Gastroesophageal sphincter (tissue), 4 donors: ENCODE measurements around the gene ADRA2C. TPM values are rescaled to one million over a fixed set of nuclear protein-coding genes. Genes with fewer than 3 reads are reported as not detected.

Source experiments
- ATAC-seq: fragments of 150-250 bp; one replicate; pipeline ENCODE4 v1.9.1; 2016; ENCODE audit warnings: mild to moderate bottlenecking, moderate library complexity
- H3K27ac ChIP-seq, 4 donors: fragments of 200-600 bp; sonication (generic) in 3 of 4; 1 replicate in 3 of 4; 2 replicates in 1 of 4; pipeline ENCODE4 v1.5.1; 2016 to 2019
- H3K27me3 ChIP-seq: fragments of 200-600 bp; sonication (generic); one replicate; pipeline ENCODE4 v1.5.1; 2019
- H3K36me3 ChIP-seq, 2 donors: fragments of 200-600 bp; sonication (generic); one replicate each; pipeline ENCODE4 v1.5.1; 2019; ENCODE audit warnings: control low read depth in 1 of 2
- H3K4me1 ChIP-seq, 3 donors: fragments of 200-600 bp; sonication (generic); 1 replicate in 2 of 3; 2 replicates in 1 of 3; pipeline ENCODE4 v1.5.1; 2016 to 2019; ENCODE audit warnings: control low read depth in 2 of 3
- H3K4me3 ChIP-seq, 2 donors: fragments of 200-600 bp; sonication (generic); one replicate each; pipeline ENCODE4 v1.5.1; 2019; ENCODE audit warnings: mild to moderate bottlenecking in 1 of 2, moderate library complexity in 1 of 2
- H3K9me3 ChIP-seq, 3 donors: fragments of 200-600 bp; sonication (generic); one replicate each; pipeline ENCODE4 v1.5.1; 2017 to 2019; ENCODE audit warnings: control low read depth in 2 of 3
- EP300 ChIP-seq: sonication (generic); formaldehyde crosslinking; IDR thresholded peaks from one replicate; pipeline ENCODE4 v1.6.1; 2017; ENCODE audit warnings: antibody characterized with exemption, mild to moderate bottlenecking
- POLR2A ChIP-seq, 2 donors: fragments of 450-650 bp; IDR thresholded peaks; one replicate each; pipeline ENCODE4 v1.6.1; 2017; ENCODE audit warnings: antibody characterized with exemption in 2 of 2, mild to moderate bottlenecking in 2 of 2, moderate library complexity in 1 of 2
- POLR2AphosphoS5 ChIP-seq: sonication (generic); formaldehyde crosslinking; IDR thresholded peaks from one replicate; pipeline ENCODE4 v1.6.1; 2017; ENCODE audit warnings: antibody characterized with exemption
- WGBS, 2 donors: methylation state at CpG; one replicate each; pipeline ENCODE4 v1.1.5; 2018; ENCODE audit warnings: low coverage in 1 of 2; 5-methylcytosine and 5-hydroxymethylcytosine counted together
- total RNA-seq, 4 donors: library from RNA; depleted of rRNA; stranded (reverse); fragments of >200 nt; gene quantifications; one replicate each; pipeline ENCODE4 v1.1.0, GENCODE V29; 2016
- TF ChIP-seq, protein P1 (sequence below), 4 experiments: fragments of 200-600 bp in 2 of 4; fragments of 450-650 bp in 2 of 4; sonication (generic) in 1 of 4; IDR thresholded peaks; one replicate each; pipeline ENCODE4 v1.5.1; 2017 to 2019; ENCODE audit warnings: antibody characterized with exemption in 4 of 4, mild to moderate bottlenecking in 2 of 4, moderate library complexity in 2 of 4

The ADRA2C gene
- total RNA-seq, 4 donors from 2014 or later: 1.2 to 26.5 (median 6.1) TPM

- H3K4me1 ChIP-seq: peaks cover 0 to 4% (median 0%) of the 10 kb centered on the region in 3 donors
Observed at GRCh38 chr4:3727847-3728469, 38.2 kb upstream of the ADRA2C start.

GRCh38 chr4:3729188-3729881, 36.9 kb upstream of the ADRA2C start:
- no peaks in the 10 kb centered on the region for H3K36me3 ChIP-seq
- TF ChIP-seq EP300: no peak
- TF ChIP-seq POLR2AphosphoS5: peak; percentile 24
- no peak overlapping the region for H3K27ac ChIP-seq
- WGBS, 2 donors: 29 to 61% methylated on average over 5 to 8 of the region's 11 CpGs
- peaks cover 0 to 4% (median 0%) of the 10 kb centered on the region in 3 donors for H3K4me1 ChIP-seq
- peaks cover 97% of the 10 kb centered on the region for H3K27me3 ChIP-seq
- H3K4me3 ChIP-seq: no peak overlapping the region
- peaks cover 0 to 12% (median 0%) of the 10 kb centered on the region in 3 donors for H3K9me3 ChIP-seq
- no peak for ATAC-seq

More at GRCh38 chr4:3727847-3728469, 38.2 kb upstream of the ADRA2C start:
- ATAC-seq: no peak
- Histone ChIP-seq H3K9me3 (peaks cover 0 to 14% (median 0%) of the 10 kb centered on the region in 3 donors), H3K4me3 (no peak overlapping the region), H3K27ac (no peak overlapping the region), H3K27me3 (peaks cover 99% of the 10 kb centered on the region), H3K36me3 (no peaks in the 10 kb centered on the region)
- TF ChIP-seq, protein P1, sequence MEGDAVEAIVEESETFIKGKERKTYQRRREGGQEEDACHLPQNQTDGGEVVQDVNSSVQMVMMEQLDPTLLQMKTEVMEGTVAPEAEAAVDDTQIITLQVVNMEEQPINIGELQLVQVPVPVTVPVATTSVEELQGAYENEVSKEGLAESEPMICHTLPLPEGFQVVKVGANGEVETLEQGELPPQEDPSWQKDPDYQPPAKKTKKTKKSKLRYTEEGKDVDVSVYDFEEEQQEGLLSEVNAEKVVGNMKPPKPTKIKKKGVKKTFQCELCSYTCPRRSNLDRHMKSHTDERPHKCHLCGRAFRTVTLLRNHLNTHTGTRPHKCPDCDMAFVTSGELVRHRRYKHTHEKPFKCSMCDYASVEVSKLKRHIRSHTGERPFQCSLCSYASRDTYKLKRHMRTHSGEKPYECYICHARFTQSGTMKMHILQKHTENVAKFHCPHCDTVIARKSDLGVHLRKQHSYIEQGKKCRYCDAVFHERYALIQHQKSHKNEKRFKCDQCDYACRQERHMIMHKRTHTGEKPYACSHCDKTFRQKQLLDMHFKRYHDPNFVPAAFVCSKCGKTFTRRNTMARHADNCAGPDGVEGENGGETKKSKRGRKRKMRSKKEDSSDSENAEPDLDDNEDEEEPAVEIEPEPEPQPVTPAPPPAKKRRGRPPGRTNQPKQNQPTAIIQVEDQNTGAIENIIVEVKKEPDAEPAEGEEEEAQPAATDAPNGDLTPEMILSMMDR (IDR thresholded peaks at IDR 0.05): no peak
- TF ChIP-seq EP300: no peak
- TF ChIP-seq POLR2A (IDR thresholded peaks at IDR 0.05): no peak
- TF ChIP-seq POLR2AphosphoS5: no peak
- no CpG with 5 or more reads among the region's 16 CpGs for WGBS, 2 donors

GRCh38 chr4:3729882-3730226, 36.3 kb upstream of the ADRA2C start:
- no peak for ATAC-seq
- H3K27ac ChIP-seq: no peak overlapping the region
- WGBS, 2 donors: no CpG with 5 or more reads among the region's 5 CpGs
- peaks cover 0 to 12% (median 0%) of the 10 kb centered on the region in 3 donors for H3K9me3 ChIP-seq
- no peaks in the 10 kb centered on the region for H3K36me3 ChIP-seq
- no peak overlapping the region for H3K4me3 ChIP-seq
- peaks cover 0 to 4% (median 0%) of the 10 kb centered on the region in 3 donors for H3K4me1 ChIP-seq
- H3K27me3 ChIP-seq: peaks cover 94% of the 10 kb centered on the region
- TF ChIP-seq, protein P1 (IDR thresholded peaks at IDR 0.05): no peak
- TF ChIP-seq POLR2AphosphoS5 (no peak), POLR2A (IDR thresholded peaks at IDR 0.05) (no peak), EP300 (no peak)

- Histone ChIP-seq H3K36me3 (no peaks in the 10 kb centered on the region), H3K9me3 (peaks cover 0 to 12% (median 0%) of the 10 kb centered on the region in 3 donors), H3K4me1 (peaks cover 0 to 4% (median 0%) of the 10 kb centered on the region in 3 donors), H3K27ac (no peak overlapping the region), H3K4me3 (no peak overlapping the region), H3K27me3 (peaks cover 93% of the 10 kb centered on the region)
- WGBS, 2 donors: 93% methylated on average over 2 of the region's 17 CpGs; no CpG with 5 or more reads in 1 of the 2 donors
- TF ChIP-seq, protein P1 (IDR thresholded peaks at IDR 0.05): no peak
- TF ChIP-seq EP300 (no peak), POLR2AphosphoS5 (no peak), POLR2A (IDR thresholded peaks at IDR 0.05) (no peak)
- ATAC-seq: no peak
Observed at GRCh38 chr4:3730422-3731190, 35.6 kb upstream of the ADRA2C start.
